NOMO-1 treated with DMSO at 0.1 percent for 48 hours (cell line): ENCODE measurements around the gene SIX3.
A peak's percentile ranks its signal among the peaks of the same experiment; 100 is the strongest.

ENCODE experiments used
- DNase-seq: peaks from one replicate; lab custom pipeline; 2025; ENCODE audit not compliant: unreplicated experiment; lab: John Stamatoyannopoulos, UW

The SIX3 gene

DNA sequence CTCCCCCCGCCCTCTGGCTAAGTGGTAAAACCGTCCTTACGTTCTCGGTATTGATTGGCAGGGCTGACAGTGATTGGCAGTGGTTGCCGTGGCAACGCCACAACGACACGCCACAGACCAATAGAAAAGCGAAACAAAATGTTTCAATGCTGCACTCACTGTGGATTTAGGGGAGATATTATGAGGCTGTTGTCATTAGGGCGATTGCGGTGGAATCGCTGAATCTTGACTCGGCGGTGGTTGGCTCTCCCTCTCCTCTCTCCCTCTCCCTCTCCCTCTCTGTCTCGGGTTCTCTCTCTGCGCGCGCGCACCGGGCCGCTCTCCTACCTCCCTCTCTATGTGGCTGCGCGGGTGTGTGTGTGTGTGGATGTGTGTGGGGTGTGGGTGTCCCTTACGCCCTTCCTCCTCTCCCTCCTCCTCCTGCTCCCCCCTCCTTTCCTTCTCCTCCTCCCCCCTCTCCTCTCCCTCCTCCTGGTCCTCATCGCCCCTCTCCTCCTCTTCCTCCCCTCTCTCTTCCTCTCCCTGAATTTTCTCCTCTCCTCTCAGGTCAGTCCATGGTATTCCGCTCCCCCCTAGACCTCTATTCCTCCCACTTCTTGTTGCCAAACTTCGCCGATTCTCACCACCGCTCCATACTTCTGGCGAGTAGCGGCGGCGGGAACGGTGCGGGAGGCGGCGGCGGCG, at the start of gene SIX3:
TSS of gene SIX3 (plus strand) at position 152 of the 684 bp plus-strand sequence. CDS start at position 555, 403 bp downstream.
- no peak for DNase-seq

DNA sequence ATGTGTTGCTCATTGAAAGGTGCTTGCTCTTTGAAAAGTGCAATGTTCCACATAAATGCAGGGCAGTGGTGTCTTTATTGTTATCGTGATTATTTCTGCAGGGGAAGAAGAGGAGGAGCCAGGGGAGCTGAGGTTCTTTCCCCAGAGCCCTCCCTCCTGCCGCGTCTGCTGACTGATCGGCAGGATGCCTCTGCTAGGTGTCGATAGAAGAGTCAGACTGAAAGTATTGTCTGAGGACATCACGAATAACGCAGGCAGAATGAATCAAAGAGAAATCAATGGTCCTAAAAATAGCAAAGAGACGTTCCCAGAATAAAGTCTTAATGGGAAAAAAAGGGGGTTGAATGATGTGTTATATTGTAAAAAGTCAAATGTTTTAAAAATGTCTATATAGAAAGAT, 47.4 kb upstream of the SIX3 start:
- DNase-seq = no peak

DNA sequence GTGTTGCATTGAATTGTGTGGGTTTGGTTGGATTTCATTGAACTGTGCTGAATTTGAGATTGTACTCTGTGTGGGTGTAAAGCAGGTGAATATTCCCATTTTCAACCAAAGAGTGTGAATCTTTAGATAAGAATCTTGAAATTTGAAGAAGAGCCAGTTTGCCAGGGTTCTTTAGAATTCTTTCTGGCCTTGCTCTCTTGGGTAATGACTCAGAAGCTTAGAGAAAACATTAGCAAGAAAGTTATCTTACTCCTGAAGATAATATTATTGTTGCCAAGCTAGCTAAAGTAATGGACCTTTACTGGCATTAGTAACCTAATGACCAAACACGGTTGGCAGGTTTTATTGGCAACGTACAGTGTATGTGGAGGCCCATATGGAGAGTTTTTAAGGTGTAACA, 46.4 kb upstream of the SIX3 start:
- DNase-seq = no peak

DNA sequence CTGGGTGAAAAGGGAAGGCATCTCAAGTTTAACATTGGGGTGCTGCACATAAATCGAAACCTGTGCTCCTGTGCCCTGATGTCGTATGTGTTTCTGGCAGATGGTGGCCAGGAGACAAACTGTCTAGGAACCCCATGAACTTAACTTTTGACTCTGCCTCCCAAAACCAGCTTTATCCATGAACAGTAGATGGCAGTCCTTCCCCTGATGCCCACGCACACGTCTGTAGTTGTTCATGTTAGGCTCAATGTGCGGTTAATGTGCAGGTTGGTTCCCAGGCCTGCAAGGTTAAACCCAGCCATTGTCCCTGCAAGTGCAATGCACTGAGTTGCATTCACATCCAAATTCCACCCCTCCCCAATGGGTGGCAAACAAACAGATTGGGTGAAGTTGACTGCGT, 44.1 kb upstream of the SIX3 start:
- no peak for DNase-seq

DNA sequence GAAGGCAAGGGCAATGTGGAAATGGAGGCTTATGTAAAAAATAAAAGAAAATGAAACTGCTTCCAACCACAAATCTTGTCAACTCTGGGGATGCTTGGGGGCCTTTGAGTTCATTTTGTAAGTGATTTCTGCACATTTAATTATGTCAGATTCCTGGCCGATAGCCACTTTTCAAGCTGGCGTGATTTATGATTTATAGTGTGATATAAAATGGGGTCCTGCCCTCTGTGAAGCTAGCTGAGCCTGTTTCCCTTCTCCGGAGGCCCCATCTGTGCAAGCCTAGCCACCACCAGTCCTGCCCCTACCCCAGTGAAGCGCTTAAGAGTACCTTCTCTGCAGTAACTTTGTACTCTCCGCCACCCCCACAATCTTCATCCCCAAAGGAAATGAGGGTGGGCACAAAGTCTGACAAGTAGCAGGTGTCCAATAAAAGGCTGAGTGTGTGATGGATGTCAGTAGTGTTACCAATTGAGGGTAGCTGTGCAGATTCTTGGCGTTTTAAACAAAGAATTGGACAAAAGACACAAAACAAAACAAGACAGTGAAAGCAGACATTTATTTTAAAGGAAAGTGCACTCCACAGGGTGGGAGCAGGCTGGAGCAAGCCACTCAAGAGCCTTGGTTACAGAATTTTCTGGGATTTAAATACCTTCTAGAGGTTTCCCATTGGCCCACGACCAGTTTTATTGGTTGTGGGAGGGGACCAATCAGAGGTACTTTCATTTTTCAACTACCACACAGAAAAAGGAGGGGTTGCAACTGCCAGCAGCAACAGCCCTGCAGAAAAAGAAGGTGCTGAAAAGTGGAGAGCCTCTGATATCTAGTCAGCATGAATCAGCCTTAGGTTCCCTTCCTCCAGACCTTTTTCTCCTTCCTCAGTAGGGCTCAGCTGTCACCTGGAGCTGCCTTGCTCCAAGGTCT, 39.0 kb upstream of the SIX3 start:
- DNase-seq = no peak

DNA sequence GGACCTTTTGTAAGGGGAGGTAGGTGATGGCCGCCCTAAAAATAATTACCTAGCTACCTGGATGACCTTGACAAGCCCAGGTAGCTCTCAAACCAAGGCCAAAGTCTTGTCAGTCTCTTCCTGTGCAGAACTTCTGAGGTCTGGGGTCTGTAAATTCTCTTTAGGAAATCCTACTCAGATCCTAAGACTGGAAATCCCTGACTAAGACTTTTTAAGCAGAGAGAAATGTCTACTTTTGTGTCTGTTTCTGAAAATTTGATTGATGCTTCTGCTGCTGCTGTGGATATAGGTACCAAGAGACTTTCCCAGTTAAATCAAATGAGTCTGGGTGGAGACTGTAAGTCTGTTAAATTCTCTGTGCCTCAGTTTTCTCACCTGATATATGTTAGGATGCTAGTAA, 36.9 kb upstream of the SIX3 start:
- DNase-seq = no peak

DNA sequence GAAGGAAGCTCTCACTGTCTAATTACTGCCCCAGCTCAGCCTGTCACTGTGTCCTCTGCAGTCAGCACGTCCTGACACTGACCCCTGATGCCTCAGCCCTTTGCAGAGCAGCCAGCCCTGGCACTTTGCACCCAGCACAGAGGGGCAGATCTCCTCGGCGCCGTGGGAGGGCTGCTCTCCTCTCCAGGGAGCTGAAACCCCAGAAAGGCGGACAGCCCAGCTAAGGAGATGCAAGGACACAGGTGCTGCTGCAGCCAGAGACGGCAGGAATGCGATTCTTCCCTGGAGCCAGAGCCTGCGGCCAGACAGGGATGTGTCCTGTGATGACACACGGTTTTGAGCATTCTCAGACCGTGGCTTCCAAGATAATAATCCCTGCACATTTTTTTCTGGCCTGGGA, 34.5 kb upstream of the SIX3 start:
- no peak for DNase-seq

DNA sequence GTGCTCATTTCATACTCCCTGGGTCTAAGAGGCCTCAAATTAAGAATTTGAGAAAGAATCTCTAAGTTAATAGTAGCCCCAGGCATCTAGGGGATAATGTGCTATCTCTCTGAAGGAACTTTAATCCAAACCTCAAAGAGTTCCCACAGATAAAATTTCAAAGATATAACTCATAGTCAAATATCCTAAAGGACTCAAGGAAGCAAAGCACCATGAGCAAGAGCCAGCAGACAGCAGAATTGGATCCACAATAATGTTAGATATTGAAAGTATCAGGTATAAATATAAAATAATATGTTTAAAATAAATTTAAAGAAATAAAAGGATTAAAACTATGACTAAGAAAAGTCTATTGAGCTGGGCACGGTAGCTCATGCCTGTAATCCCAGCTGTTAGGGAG, 31.7 kb upstream of the SIX3 start:
- no peak for DNase-seq

DNA sequence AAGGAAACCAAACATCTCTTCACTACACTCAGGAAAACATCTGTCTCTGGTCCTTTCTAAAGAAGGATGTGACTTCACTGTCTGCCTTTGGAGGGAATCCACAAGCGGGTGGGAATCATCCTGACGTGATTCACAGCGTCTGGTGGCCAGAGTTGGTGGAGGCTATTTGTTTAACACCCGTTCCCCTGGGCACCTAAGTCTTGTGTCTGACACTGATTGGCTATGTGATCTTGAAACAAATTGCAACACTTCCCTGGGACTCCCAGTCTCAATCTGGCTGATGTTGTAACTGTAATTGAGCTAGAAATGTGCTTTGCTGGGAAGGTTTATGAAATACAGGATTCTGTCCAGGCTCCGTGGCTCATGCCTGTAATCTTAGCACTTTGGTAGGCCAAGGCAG, 28.8 kb upstream of the SIX3 start:
- DNase-seq = no peak

DNA sequence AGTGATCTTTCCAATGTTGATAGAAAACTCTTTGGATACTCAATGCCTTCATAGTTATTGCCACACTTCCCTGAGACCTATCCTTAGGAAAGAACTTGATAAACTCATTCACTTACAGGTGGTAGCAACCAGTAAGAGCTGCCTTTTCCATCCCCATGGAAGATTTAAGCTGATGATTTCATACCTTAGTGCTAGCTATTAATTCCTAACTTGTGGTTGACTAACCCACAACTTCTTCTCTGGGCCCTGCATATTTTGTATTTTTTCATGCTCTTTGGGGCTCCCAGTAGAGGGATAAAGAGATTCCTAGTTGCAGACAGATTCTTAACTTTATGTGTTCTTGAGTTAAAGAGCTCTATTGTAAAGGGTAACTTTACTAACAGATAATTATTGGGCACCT, 25.2 kb upstream of the SIX3 start:
- no peak for DNase-seq

DNA sequence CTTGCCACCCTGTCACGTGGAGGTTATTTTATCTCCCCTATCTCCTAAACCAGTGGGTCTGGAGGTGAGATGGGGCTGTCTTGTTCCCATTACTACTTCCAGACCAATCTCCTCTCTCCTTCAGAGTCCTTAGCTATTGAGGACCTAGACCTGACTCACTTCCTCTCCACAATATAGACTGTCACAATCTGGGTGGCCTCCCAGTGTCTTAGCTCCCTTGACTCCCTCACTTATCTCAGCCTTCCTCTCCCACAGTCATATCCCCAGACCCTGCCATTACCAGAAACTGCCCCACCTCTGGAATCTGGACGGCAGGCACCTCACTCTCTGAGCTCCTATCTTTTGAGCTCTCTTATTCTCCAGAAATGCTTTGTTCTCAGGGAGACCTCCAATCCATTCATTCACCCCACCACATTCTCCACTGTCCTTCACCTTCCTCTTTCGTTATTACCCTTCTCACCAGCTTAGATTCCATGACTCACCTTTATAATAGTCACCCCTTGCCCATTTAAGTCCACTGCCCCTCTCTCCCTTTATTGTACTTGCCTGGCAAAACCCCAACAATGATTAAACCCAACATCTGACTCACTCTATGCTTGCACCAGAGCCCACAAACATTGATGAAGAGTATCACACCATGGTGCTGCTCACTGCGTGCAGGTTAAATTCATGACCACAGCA, 23.3 kb upstream of the SIX3 start:
- DNase-seq = peak; percentile 21

DNA sequence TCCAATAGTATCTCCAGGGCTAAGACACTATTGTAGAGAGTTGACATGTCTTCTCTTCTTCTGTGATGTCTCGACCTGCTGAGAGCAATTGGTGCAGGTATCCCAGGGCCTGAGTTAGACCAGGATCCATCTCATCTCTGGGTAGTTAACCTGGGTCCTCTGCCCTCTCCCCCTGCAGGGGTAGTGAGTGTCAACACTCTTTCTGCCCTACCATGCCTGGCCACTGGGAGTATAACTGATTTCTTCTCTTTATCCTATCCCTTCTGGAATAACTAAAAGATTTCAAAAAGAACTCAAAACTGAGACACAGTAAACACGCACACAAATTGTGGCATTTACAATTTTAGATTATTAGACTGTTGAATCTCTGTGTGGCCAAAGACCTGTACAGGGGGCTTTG, 20.8 kb upstream of the SIX3 start:
- no peak for DNase-seq

DNA sequence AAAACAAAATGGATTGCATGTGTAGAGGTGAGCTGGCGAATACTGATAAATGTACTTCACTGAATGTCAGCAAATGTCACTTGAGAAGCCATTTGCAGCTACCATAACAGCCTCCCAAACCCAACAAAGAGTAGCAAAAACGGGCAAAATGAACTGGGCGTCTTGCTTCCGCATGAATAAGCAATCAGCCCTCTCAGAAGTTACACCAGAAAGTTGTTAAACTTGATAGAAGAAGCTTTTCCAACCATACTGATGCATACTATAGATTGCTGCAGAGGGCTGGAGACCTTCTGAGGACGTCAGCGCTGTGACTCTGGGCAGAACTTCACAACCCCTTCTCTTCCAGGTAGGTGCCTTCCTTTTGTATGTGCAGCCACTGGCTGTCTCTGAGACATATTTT, 18.7 kb upstream of the SIX3 start:
- DNase-seq = no peak

DNA sequence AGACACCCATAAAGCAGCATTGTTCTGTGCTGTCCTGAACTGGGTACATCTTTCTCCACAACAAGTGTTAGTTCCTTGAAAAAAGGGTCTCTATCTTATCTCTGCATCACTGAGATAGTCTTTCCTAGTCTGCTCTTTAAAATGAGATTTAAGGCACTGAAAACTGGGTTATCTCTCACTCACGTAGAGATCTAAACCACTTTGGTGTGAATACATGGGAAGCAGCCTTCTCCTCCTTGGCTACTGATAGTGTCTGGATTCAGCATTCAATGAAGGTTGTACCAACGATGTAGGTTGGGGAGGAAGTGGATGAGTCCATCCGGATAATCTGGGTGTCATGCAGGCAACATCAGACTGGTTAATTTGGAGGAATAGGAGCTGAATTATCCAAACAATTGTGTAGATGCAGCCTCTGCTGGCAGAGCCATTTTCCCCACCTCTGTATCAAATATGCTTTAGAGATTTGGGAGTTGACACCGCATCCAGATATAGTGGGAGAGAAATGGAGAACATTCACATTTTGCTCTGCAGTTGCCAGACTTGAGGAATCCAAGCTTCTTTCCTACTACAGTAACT, 15.9 kb upstream of the SIX3 start:
- DNase-seq = no peak

DNA sequence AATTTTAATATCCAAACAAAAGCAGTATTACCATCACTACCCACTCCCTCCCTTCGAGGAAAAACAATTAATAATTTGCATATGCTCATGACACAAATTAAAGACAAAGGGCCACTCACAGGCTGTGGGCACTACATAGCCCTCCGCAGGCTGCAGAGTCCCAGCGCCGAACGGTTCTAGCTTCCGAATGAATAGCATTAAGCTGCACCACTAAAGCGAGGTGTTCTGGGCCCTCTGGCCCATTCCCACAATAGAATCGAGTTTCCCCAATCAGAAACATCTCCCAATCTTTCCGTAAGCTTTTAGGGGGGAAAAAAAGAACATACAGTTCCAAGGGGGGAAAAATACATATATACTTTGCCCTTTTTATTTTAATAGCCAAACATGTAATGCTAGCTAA, 14.5 kb upstream of the SIX3 start:
- DNase-seq = no peak

DNA sequence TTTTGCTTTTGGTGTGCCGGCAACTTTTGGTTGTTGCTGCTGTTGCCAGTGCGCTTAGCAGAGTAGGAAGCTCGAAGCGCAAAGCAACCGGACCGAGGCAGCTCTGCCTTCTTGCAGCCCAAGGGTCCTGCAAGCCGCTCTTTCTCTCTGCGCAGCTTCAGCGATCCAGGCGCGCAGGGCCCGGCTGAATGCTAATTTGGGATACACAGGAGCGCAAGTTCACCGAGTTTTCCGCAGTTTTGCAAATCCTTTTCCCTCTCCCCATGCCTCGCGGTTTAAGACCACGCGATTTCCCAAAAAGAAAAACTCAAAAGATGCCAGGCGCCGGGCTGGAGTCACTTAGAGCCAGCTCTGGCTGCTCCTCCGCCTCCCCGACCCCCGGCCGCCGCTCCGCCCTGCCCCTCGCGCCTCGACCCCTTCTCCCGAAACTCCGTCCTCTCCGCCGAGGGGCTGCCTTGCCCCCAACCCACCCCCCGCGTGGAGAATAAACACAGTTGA, 13.5 kb upstream of the SIX3 start:
- no peak for DNase-seq

DNA sequence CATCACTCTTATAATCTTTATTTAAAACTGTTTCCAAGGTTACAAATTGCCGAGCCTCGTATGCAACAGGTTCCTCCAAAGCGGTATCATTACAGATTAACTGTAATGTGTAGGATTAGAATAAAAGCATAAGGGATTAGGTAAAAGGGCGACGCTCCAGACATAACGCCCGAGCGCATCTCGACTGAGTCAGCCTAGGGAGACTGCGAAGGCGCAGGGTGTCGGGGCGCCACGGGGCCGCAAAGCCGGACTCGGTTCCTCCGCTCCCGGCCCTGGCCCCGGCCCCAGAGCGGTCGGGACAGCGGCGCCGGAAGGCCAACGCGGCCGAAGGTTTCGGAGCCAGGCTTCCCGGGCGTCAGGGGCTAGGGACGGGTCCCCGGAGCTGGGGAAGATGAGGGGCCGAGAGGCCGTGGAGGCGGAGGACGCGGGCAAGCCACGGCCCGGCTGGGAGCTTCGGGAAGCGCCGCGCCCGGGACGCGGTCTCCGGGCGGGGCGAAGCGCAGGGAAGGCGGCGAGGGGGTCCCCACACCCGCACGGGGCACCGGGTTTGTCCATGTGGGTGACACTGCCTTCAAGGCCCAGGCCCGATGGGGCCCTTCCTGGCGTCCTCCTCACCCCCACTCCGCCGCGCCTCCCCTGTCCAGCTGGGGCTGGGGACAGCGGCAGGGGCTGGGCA, 12.9 kb upstream of the SIX3 start:
- DNase-seq = no peak

DNA sequence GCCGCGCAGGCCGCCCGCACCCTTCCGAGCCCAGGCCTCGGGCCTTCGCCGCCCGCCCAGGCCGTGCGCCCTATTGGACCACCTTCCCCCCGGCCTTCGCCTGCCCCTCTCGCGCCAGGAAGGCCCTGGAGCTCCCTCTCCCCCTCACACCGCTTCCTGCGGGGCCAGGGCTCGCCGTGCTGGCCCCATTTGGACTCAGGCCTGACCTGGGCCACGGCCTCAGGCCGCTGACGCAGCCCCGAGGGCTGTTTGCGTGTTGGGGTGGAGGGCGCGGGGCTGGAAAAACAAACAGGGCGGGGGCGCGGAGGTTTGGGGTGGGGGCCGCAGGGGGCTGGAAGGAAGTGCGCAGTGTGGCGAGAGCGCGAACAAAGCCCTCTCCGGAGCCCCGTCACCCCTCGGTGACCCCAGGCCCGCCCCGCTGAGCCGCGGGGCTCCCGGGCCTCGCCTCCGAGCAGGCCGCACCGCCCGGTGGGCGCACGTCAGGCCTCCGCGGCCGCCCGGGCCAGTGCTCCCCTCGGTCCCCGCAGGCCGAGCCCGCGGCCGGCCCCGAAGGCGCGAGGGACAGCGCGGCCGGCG, 12.3 kb upstream of the SIX3 start:
- no peak for DNase-seq

DNA sequence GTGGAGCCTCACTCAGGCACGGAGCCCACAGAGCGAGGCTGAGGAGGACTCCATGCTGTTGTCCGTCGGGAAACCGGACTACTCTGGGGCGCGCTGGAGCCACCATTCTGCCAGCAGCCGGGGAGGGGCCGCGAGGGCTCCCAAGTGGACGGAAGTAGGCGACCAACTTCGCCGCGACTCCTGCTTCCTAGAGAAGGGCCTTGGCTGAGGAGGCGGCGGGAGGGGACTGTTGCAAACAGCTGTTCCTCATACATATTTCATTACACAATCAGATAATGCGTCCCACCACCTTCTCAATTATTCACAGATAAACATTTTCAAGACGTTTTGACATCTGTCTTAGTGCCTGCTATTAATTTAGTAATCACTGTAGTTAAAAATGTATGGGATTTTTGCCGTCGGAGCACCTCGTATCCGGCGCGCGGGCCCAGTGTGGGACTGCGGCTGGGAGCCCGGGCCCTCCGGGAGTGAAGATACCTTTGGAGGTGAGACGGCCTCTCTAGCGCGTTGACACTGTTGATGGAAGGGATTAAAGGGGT, 11.7 kb upstream of the SIX3 start:
- no peak for DNase-seq
